Activated CD8-positive, alpha-beta T cell treated with anti-CD3 and anti-CD28 coated beads, Interleukin-2, amount 10 ng/mL, durations not matched to agents 7 days and 5 days (primary cell): ENCODE measurements around the gene LY9. TPM values are rescaled to one million over a fixed set of nuclear protein-coding genes. Genes with fewer than 3 reads are reported as not detected.
A peak's percentile ranks its signal among the peaks of the same experiment; 100 is the strongest.

Source experiments
- ATAC-seq: fragments of 150-1000 bp; cut with Tn5 transposase; one replicate; pipeline ENCODE4 v1.10.0; 2021; ENCODE audit warnings: moderate library complexity
- CTCF ChIA-PET: fragments of 350-600 bp; sonication (Branson Sonifier 250); formaldehyde crosslinking; loops from one replicate; lab custom pipeline; 2021; ENCODE audit warnings: antibody characterized with exemption; lab: Charles Lee
- POLR2A ChIA-PET: fragments of 350-600 bp; sonication (Branson Sonifier 250); formaldehyde crosslinking; loops from one replicate; lab custom pipeline; 2021; ENCODE audit warnings: antibody characterized with exemption; lab: Charles Lee
- DNase-seq: peaks from one replicate; pipeline ENCODE4 v3.0.0-alpha.2; 2020
- H3K27ac Mint-ChIP-seq: one replicate; pipeline ENCODE4 v1.8.0; 2021; ENCODE audit warnings: mild to moderate bottlenecking, mixed read lengths
- H3K27me3 Mint-ChIP-seq: one replicate; pipeline ENCODE4 v1.8.0; 2021; ENCODE audit warnings: low read depth, mixed read lengths
- H3K36me3 Mint-ChIP-seq: one replicate; pipeline ENCODE4 v1.8.0; 2021; ENCODE audit warnings: low read depth, mixed read lengths
- H3K4me1 Mint-ChIP-seq: one replicate; pipeline ENCODE4 v1.8.0; 2021; ENCODE audit warnings: low read depth, mixed read lengths
- H3K4me3 Mint-ChIP-seq: one replicate; pipeline ENCODE4 v1.8.0; 2021; ENCODE audit warnings: mild to moderate bottlenecking, mixed read lengths
- H3K9me3 Mint-ChIP-seq: one replicate; pipeline ENCODE4 v1.8.0; 2022; ENCODE audit warnings: mixed read lengths; ENCODE audit not compliant: insufficient read depth
- total RNA-seq, 2 experiments: library from RNA; stranded (reverse); gene quantifications; one replicate each; pipeline ENCODE4 v1.2.3, GENCODE V29; 2021

The LY9 gene
- total RNA-seq, 2 experiments from 2014 or later = 24.7 to 24.9 TPM

DNA sequence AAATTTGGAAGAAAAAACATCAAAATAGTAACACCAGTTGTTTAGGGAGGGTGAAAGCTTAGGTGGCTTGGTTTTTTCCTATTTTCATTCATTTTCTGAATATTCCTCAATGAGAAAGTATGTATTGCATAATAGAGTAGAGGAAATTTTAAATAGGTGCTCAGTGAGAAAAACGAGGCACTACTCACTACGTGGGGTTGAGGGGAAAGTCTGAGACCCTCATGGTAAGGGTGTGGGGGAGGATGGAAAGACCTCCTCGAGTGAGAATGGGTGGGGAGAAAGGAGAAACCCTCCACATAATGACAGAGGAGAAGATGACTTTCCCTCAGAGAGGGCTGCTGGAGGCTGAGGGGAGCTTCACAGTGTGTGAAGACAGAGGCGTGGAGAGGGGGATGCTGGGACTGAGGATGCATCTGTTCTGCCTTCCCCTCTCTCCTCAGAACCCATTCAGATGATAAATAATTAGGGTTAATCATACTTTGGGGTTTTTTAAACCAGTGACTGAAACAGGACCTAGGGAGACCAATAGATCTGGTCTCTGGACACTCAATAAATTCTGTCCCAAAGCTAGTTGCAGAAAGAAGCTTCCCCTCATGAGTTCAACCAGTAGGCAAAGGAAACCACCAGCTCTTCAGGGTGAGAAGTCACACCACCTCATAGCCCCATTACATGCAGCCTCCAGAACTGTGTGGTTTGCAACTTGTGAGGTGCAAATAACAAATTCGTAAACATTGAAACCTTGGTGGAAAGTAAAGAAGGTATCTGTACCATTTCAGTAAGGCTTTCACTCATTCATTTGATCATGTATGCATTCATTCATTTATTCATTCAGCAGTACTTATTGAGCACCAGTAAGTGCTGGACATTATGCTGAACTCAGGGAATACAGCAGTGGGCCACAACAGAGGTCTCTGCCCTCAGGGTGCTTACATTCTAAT lies 39.8 kb upstream of the LY9 start:
- no peaks in the 10 kb centered on the region for H3K27me3 Mint-ChIP-seq
- H3K9me3 Mint-ChIP-seq = peaks cover 11% of the 10 kb centered on the region
- H3K4me1 Mint-ChIP-seq = peaks cover 58% of the 10 kb centered on the region
- peak overlapping the region; percentile 30 for H3K4me3 Mint-ChIP-seq
- ChIA-PET CTCF (interaction anchor here (0.9 to 3.6 kb wide), 16 partner anchors 8 to 81 kb away, joined by 3 to 61 read pairs (median 5); partner anchors contain the start of gene SLAMF7), POLR2A (interaction anchor here (0.7 to 4.7 kb wide), 12 partner anchors 9 to 128 kb away, joined by 3 to 33 read pairs (median 4); partner anchors contain the start of genes CD48, LY9 and SLAMF7)
- H3K27ac Mint-ChIP-seq = peak overlapping the region; percentile 93
- peaks cover 56% of the 10 kb centered on the region for H3K36me3 Mint-ChIP-seq
- DNase-seq (peak; percentile 74), ATAC-seq (peak; percentile 82)

DNA sequence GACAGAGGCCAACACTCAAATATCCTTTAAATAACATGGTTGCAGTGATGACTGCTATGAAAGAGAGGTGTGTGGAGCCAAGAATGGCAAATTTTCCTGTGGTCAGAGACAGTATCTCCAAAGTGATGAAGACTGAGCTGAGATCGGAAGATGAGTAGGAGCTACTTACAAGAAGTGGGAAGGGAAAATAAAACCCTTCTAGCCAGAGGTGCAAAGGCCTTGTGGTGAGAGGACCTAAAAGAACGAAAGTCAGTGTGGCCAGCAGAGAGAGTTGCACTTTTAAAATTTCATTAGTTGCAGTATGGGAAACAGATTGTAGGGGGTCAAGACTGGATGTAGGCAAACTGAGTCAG lies 39.1 kb upstream of the LY9 start:
- ChIA-PET POLR2A (interaction anchor here (0.8 to 4.7 kb wide), 8 partner anchors 8 to 129 kb away, joined by 3 to 33 read pairs (median 6); partner anchors contain the start of gene SLAMF7), CTCF (interaction anchor here (1.1 to 3.6 kb wide), 12 partner anchors 10 to 81 kb away, joined by 3 to 61 read pairs (median 7); partner anchors contain the start of gene SLAMF7)
- ATAC-seq = no peak
- H3K27me3 Mint-ChIP-seq = no peaks in the 10 kb centered on the region
- no peak for DNase-seq
- peak overlapping the region; percentile 93 for H3K27ac Mint-ChIP-seq
- peaks cover 11% of the 10 kb centered on the region for H3K9me3 Mint-ChIP-seq
- peaks cover 56% of the 10 kb centered on the region for H3K4me1 Mint-ChIP-seq
- peak overlapping the region; percentile 30 for H3K4me3 Mint-ChIP-seq
- H3K36me3 Mint-ChIP-seq = peaks cover 56% of the 10 kb centered on the region

DNA sequence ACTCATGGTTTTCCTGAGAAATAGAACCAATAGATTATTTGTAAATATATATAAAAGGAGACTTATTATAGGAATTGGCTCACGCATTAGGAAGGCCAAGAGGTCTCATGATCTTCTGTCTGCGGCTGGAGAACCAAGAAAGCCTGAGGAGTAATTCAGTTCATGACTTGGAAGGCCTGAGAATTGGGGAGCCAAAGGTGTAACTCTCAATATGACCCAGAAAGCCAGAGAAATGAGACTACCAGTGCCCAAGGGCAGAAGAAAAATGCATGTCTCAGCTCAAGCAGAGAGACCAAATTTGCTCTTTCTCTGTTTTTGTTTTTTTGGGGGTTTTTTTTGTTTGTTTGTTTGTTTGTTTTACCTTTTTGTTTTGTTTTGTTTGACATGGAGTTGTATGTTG lies 37.5 kb upstream of the LY9 start:
- Mint-ChIP-seq H3K36me3 (peaks cover 42% of the 10 kb centered on the region), H3K27me3 (no peaks in the 10 kb centered on the region), H3K9me3 (peaks cover 11% of the 10 kb centered on the region), H3K4me1 (peaks cover 48% of the 10 kb centered on the region), H3K4me3 (no peak overlapping the region), H3K27ac (no peak overlapping the region)
- no peak for DNase-seq
- ChIA-PET POLR2A (no interaction called here), CTCF (interaction anchor here (1.6 to 2.4 kb wide), 3 partner anchors 10 to 195 kb away, joined by 4 to 12 read pairs (median 5); no protein-coding TSS in a partner anchor)
- no peak for ATAC-seq

DNA sequence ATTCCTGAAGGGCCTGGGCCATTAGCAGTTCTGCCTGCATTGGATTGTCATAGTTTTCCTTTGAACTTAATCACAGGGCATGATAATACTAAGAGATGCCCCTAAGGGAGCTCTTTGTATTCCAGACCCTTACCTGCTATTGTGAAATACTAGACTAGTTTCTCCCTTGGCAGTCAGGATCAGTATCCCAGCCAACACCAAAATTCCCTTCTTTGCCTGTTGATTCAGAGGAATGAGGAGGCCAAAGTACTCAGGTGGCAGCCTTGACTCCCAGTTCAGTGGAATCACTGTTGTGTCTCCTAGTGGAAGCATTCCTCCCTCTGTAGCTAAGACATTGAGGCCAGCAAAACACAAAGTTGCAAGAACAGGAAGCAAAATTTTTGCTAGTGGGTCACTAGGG lies 36.2 kb upstream of the LY9 start:
- peaks cover 38% of the 10 kb centered on the region for H3K4me1 Mint-ChIP-seq
- no peak for DNase-seq
- H3K27ac Mint-ChIP-seq = no peak overlapping the region
- ChIA-PET POLR2A (interaction anchor here (0.8 to 1.0 kb wide), 2 partner anchors 8 to 15 kb away, joined by 3 to 5 read pairs; no protein-coding TSS in a partner anchor), CTCF (interaction anchor here (0.6 to 2.4 kb wide), 7 partner anchors 9 to 194 kb away, joined by 3 to 12 read pairs (median 4); no protein-coding TSS in a partner anchor)
- peaks cover 34% of the 10 kb centered on the region for H3K36me3 Mint-ChIP-seq
- H3K4me3 Mint-ChIP-seq = no peak overlapping the region
- H3K9me3 Mint-ChIP-seq = peaks cover 16% of the 10 kb centered on the region
- no peak for ATAC-seq
- no peaks in the 10 kb centered on the region for H3K27me3 Mint-ChIP-seq

DNA sequence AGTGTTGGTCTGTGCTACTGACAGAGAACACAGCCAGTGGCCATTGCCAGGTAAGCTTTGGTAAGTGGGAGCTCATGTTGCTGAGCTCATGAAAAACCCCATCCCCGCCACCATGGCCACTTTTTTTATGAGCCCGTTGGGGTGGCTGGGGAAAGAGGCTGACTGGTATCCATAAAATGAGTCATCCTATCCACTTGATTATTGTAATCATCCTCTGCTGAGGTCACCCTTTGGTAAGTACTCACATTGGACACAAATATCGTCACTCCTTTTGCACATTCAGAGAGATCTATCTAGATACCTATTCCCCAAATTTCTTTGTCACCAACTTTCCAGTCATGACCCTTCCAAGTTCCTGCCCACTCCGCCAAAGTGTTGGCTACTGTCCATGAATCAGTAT lies 34.9 kb upstream of the LY9 start:
- ATAC-seq = no peak
- H3K4me1 Mint-ChIP-seq = peaks cover 34% of the 10 kb centered on the region

DNA sequence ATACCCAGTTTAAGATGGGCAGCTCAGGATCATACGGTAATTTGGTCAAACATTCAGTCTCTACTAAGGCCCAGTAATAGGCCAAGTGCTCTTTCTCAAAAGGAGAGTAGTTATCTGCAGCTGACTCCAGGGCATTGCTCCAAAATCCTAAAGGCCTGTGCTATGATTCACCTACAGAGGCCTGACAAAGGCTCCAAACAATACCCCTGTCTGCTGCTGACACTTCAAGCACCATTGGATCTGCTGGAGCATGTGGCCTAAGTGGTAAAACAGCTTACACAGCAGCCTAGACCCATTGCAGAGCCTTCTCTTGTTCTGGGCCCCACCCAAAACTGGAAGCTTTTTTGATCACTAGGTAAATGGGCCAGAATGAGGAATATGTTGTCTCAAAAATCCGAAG lies 34.1 kb upstream of the LY9 start:
- ChIA-PET CTCF (interaction anchor here (1.0 to 2.8 kb wide), 7 partner anchors 9 to 79 kb away, joined by 3 to 16 read pairs (median 3); partner anchors contain the start of gene CD48), POLR2A (no interaction called here)
- Mint-ChIP-seq H3K9me3 (peaks cover 16% of the 10 kb centered on the region), H3K36me3 (peaks cover 28% of the 10 kb centered on the region), H3K27me3 (no peaks in the 10 kb centered on the region), H3K4me3 (no peak overlapping the region), H3K4me1 (peaks cover 32% of the 10 kb centered on the region), H3K27ac (no peak overlapping the region)
- DNase-seq (no peak), ATAC-seq (no peak)

More for the DNA sequence above, 34.9 kb upstream of the LY9 start:
- ChIA-PET POLR2A (no interaction called here), CTCF (interaction anchor here (1.0 to 2.8 kb wide), 4 partner anchors 13 to 193 kb away, joined by 3 to 16 read pairs (median 9); no protein-coding TSS in a partner anchor)
- H3K27me3 Mint-ChIP-seq = no peaks in the 10 kb centered on the region
- no peak overlapping the region for H3K27ac Mint-ChIP-seq
- no peak overlapping the region for H3K4me3 Mint-ChIP-seq
- DNase-seq = no peak
- H3K36me3 Mint-ChIP-seq = peaks cover 33% of the 10 kb centered on the region
- H3K9me3 Mint-ChIP-seq = peaks cover 20% of the 10 kb centered on the region

DNA sequence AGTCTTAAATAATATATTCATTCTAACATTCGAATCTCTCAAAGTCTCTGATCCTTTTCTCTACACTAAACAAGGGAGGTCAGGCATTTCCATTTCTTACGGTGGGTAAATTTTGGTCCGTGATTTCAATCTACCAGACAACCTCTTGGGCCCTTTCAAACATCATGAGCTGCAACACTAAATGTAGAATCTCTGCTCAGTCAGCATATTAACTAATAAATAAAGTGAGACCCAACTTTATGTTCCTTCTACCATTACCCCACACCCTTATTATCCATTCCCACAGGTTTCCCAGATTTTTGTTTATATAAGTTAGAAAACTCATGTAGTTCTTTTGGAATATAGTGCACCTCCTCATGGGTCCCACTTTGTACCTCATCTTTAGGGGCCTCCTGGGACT lies 32.0 kb upstream of the LY9 start:
- Mint-ChIP-seq H3K27ac (no peak overlapping the region), H3K4me3 (no peak overlapping the region), H3K36me3 (peaks cover 17% of the 10 kb centered on the region), H3K4me1 (peaks cover 40% of the 10 kb centered on the region), H3K9me3 (peaks cover 9% of the 10 kb centered on the region), H3K27me3 (no peaks in the 10 kb centered on the region)
- ChIA-PET CTCF (interaction anchor here (0.9 to 8.6 kb wide), 6 partner anchors 8 to 83 kb away, joined by 3 to 439 read pairs (median 4); no protein-coding TSS in a partner anchor), POLR2A (interaction anchor here (0.8 kb wide), 1 partner anchor 48 kb away, joined by 3 read pairs; no protein-coding TSS in a partner anchor)
- ATAC-seq (no peak), DNase-seq (no peak)

DNA sequence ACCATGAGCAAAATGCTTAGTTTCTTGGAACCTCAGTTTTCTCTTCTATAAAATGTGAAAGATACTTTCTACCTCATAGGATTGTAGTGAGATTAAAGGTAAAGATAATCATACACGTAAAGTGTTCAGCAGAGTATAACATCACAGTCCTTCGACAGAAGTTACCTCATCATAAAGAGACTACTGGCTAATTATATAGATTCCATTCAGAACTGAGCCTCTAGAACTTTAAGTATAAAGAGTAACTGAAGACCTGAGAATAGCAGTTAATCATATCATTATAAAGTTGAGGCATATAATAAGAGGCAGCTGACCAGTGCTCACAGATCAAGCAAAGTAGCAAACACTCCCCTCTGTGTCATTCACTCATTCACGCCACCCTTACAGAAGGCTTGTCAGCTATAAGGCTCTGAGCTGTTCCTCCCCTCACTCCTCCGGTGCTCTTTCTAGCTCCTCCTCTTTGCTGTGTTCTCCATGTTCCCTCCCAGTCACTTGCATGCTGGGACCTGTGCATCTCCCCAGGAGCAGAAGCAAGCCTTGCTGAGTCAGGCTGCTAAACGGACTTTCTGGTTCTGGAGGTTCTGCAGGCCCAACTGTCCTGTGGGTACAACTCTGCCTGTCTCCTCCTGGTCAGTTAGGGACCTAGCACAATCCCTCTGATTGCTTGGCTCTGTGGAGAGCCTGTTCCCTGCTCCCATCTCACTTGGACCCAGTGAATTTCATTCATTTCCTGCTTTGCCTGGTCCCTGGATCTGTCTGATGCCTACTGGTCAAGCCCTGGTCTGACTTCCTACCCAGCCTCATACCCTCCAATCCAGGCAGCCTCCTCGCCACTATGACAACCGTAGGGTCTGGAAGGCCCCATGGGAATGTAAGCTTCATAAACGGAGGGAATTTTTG lies 28.3 kb upstream of the LY9 start:
- Mint-ChIP-seq H3K9me3 (peaks cover 9% of the 10 kb centered on the region), H3K36me3 (peaks cover 10% of the 10 kb centered on the region), H3K4me3 (peak overlapping the region; percentile 82), H3K4me1 (peaks cover 51% of the 10 kb centered on the region), H3K27me3 (no peaks in the 10 kb centered on the region), H3K27ac (peak overlapping the region; percentile 95)
- ATAC-seq (peak; percentile 80), DNase-seq (peak; percentile 65)
- ChIA-PET POLR2A (interaction anchor here (0.6 to 2.8 kb wide), 17 partner anchors 8 to 272 kb away, joined by 3 to 19 read pairs (median 6); partner anchors contain the start of genes LY9 and SLAMF7), CTCF (interaction anchor here (0.6 to 8.6 kb wide), 37 partner anchors 8 to 223 kb away, joined by 3 to 439 read pairs (median 11); partner anchors contain the start of genes CD48, ITLN2, LY9 and SLAMF1)

DNA sequence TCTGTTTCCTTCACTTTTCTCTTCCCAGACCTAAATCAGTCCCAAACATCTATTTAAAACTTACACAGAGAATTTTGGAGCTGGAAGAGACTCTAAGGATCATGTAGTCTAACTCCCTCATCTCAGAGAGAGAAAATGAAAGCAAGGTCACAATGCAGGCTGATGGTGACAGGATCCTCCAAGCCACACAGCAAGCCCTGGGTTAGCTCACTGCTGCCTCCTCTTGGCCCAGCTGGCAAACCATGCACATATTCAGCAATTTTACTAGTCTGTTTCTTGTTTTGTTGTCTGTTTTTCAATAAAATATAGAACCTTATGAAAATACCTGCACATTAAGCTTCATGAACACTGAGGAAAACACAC lies 27.7 kb upstream of the LY9 start:
- no peaks in the 10 kb centered on the region for H3K27me3 Mint-ChIP-seq
- peaks cover 8% of the 10 kb centered on the region for H3K36me3 Mint-ChIP-seq
- CTCF ChIA-PET = interaction anchor here (0.6 to 8.6 kb wide), 42 partner anchors 9 to 222 kb away, joined by 3 to 439 read pairs (median 6); partner anchors contain the start of genes CD48, ITLN2, LY9 and SLAMF1
- H3K9me3 Mint-ChIP-seq = peaks cover 9% of the 10 kb centered on the region
- POLR2A ChIA-PET = interaction anchor here (0.6 to 2.8 kb wide), 16 partner anchors 9 to 272 kb away, joined by 3 to 19 read pairs (median 6); partner anchors contain the start of genes LY9 and SLAMF7
- H3K4me3 Mint-ChIP-seq = peak overlapping the region; percentile 82
- DNase-seq (peak; percentile 93), ATAC-seq (peak; percentile 93)
- H3K27ac Mint-ChIP-seq = peak overlapping the region; percentile 95
- peaks cover 46% of the 10 kb centered on the region for H3K4me1 Mint-ChIP-seq

DNA sequence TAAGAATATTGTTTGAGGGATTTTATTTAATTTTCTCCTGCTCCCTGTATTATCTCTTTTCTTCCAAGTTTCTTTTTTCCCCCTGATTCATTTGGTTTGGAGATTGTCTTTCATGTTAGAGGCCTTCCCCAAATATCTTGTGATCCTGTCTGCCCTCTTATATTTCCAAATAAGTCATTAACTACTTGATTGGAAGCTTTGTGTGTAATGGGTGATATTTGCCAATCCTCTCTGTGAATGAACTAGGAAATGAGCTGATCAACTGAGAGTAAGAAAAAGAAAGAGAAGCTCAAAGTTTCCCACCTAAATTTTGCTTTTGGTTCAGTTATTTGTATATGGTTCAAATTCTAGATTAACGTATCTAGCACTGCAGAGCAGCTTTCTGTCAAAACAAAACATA lies 23.6 kb upstream of the LY9 start:
- Mint-ChIP-seq H3K27ac (no peak overlapping the region), H3K9me3 (no peaks in the 10 kb centered on the region), H3K4me1 (peaks cover 53% of the 10 kb centered on the region), H3K36me3 (peaks cover 2% of the 10 kb centered on the region), H3K27me3 (no peaks in the 10 kb centered on the region), H3K4me3 (no peak overlapping the region)
- CTCF ChIA-PET = interaction anchor here (1.1 to 10.7 kb wide), 12 partner anchors 23 to 180 kb away, joined by 3 to 226 read pairs (median 6); partner anchors contain the start of genes ITLN2, LY9 and SLAMF7
- POLR2A ChIA-PET = interaction anchor here (0.6 kb wide), 1 partner anchor 213 kb away, joined by 3 read pairs; no protein-coding TSS in a partner anchor
- ATAC-seq = no peak
- DNase-seq = no peak
